ENCODE data around the gene RAB9B.

DNA sequence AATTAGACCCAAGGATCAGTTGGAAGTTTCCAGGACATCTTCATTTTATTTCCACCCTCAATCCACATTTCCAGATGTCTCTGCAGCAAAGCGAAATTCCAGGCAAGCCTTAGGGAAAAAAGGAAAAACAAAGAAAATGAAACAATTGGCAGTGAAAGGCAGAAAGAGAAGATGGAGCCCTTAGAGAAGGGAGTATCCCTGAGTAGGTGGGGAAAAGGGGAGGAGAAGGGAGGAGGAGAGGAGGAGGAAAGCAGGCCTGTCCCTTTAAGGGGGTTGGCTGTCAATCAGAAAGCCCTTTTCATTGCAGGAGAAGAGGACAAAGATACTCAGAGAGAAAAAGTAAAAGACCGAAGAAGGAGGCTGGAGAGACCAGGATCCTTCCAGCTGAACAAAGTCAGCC, 55.5 kb downstream of the RAB9B start, which contains the start of gene PLP1:
- TF ChIP-seq, protein P1, sequence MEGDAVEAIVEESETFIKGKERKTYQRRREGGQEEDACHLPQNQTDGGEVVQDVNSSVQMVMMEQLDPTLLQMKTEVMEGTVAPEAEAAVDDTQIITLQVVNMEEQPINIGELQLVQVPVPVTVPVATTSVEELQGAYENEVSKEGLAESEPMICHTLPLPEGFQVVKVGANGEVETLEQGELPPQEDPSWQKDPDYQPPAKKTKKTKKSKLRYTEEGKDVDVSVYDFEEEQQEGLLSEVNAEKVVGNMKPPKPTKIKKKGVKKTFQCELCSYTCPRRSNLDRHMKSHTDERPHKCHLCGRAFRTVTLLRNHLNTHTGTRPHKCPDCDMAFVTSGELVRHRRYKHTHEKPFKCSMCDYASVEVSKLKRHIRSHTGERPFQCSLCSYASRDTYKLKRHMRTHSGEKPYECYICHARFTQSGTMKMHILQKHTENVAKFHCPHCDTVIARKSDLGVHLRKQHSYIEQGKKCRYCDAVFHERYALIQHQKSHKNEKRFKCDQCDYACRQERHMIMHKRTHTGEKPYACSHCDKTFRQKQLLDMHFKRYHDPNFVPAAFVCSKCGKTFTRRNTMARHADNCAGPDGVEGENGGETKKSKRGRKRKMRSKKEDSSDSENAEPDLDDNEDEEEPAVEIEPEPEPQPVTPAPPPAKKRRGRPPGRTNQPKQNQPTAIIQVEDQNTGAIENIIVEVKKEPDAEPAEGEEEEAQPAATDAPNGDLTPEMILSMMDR (IDR thresholded peaks at IDR 0.05), result no peak
- TF ChIP-seq, protein P2, sequence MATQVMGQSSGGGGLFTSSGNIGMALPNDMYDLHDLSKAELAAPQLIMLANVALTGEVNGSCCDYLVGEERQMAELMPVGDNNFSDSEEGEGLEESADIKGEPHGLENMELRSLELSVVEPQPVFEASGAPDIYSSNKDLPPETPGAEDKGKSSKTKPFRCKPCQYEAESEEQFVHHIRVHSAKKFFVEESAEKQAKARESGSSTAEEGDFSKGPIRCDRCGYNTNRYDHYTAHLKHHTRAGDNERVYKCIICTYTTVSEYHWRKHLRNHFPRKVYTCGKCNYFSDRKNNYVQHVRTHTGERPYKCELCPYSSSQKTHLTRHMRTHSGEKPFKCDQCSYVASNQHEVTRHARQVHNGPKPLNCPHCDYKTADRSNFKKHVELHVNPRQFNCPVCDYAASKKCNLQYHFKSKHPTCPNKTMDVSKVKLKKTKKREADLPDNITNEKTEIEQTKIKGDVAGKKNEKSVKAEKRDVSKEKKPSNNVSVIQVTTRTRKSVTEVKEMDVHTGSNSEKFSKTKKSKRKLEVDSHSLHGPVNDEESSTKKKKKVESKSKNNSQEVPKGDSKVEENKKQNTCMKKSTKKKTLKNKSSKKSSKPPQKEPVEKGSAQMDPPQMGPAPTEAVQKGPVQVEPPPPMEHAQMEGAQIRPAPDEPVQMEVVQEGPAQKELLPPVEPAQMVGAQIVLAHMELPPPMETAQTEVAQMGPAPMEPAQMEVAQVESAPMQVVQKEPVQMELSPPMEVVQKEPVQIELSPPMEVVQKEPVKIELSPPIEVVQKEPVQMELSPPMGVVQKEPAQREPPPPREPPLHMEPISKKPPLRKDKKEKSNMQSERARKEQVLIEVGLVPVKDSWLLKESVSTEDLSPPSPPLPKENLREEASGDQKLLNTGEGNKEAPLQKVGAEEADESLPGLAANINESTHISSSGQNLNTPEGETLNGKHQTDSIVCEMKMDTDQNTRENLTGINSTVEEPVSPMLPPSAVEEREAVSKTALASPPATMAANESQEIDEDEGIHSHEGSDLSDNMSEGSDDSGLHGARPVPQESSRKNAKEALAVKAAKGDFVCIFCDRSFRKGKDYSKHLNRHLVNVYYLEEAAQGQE (IDR thresholded peaks at IDR 0.05; ENCODE audit: insufficient read depth in 1 of 2, low read depth in 2 of 2, low read length in 1 of 2), result no peak
